Common myeloid progenitor, CD34-positive (primary cell): ENCODE data around the gene ITGAV.
A peak's percentile ranks its signal among the peaks of the same experiment; 100 is the strongest.

ENCODE experiments used
- CTCF ChIA-PET: fragments of 350-600 bp; sonication (Branson Sonifier 250); formaldehyde crosslinking; loops from one replicate; lab custom pipeline; 2021; ENCODE audit warnings: antibody characterized with exemption; lab: Charles Lee
- POLR2A ChIA-PET: fragments of 350-600 bp; sonication (Branson Sonifier 250); formaldehyde crosslinking; loops from one replicate; lab custom pipeline; 2021; ENCODE audit warnings: antibody characterized with exemption; lab: Charles Lee
- DNase-seq, 3 donors: peaks; one replicate each; pipeline versions ENCODE4 v3.0.0 to v3.0.0-alpha.2; 2013
- H3K27ac ChIP-seq, 2 experiments: 1 replicate in 1 of 2; 2 replicates in 1 of 2; pipeline ENCODE4 v1.7.0; 2013; ENCODE audit warnings: inconsistent platforms in 2 of 2, low read length in 2 of 2, mild to moderate bottlenecking in 2 of 2, low read depth in 1 of 2, moderate library complexity in 1 of 2; ENCODE audit not compliant: severe bottlenecking in 2 of 2, insufficient read depth in 1 of 2, poor library complexity in 1 of 2
- H3K27me3 ChIP-seq, 5 experiments: replicated peaks in 2 of 5; 1 replicate in 3 of 5; 2 replicates in 2 of 5; pipeline versions ENCODE4 v1.6.1 to v1.7.0; 2013; ENCODE audit warnings: low read length in 4 of 5, mild to moderate bottlenecking in 2 of 5, moderate library complexity in 2 of 5, inconsistent platforms in 1 of 5; ENCODE audit not compliant: insufficient read depth in 5 of 5, control insufficient read depth in 4 of 5
- H3K36me3 ChIP-seq, 4 experiments: 1 replicate in 2 of 4; 2 replicates in 2 of 4; pipeline versions ENCODE4 v1.6.1 to v1.7.0; 2013; ENCODE audit warnings: low read length in 3 of 4, control low read depth in 1 of 4, mild to moderate bottlenecking in 1 of 4; ENCODE audit not compliant: control insufficient read depth in 4 of 4, insufficient read depth in 4 of 4
- H3K4me1 ChIP-seq, 4 experiments: 1 replicate in 3 of 4; 2 replicates in 1 of 4; pipeline versions ENCODE4 v1.6.1 to v1.7.1; 2013; ENCODE audit warnings: low read length in 3 of 4, mild to moderate bottlenecking in 3 of 4, control low read depth in 1 of 4, inconsistent platforms in 1 of 4, moderate library complexity in 1 of 4; ENCODE audit not compliant: control insufficient read depth in 4 of 4, insufficient read depth in 4 of 4; ENCODE audit errors: control extremely low read depth in 1 of 4
- H3K4me3 ChIP-seq, 7 experiments: 1 replicate in 4 of 7; 2 replicates in 3 of 7; pipeline versions ENCODE4 v1.5.1 to v1.7.0; 2013; ENCODE audit warnings: mild to moderate bottlenecking in 7 of 7, low read length in 6 of 7, moderate library complexity in 6 of 7, inconsistent platforms in 2 of 7, low read depth in 2 of 7, control low read depth in 1 of 7; ENCODE audit not compliant: insufficient read depth in 4 of 7, control insufficient read depth in 1 of 7; ENCODE audit errors: extremely low read depth in 1 of 7
- H3K9me3 ChIP-seq, 5 experiments: 1 replicate in 4 of 5; 2 replicates in 1 of 5; pipeline versions ENCODE4 v1.6.1 to v1.7.1; 2013; ENCODE audit warnings: low read length in 4 of 5, mild to moderate bottlenecking in 2 of 5, inconsistent platforms in 1 of 5, low read depth in 1 of 5, moderate library complexity in 1 of 5; ENCODE audit not compliant: control insufficient read depth in 4 of 5, insufficient read depth in 2 of 5; ENCODE audit errors: control extremely low read depth in 1 of 5
- WGBS: methylation state at CpG from one replicate; pipeline ENCODE4 v1.1.5; 2013; ENCODE audit not compliant: insufficient coverage; 5-methylcytosine and 5-hydroxymethylcytosine counted together

Gene ITGAV

DNA sequence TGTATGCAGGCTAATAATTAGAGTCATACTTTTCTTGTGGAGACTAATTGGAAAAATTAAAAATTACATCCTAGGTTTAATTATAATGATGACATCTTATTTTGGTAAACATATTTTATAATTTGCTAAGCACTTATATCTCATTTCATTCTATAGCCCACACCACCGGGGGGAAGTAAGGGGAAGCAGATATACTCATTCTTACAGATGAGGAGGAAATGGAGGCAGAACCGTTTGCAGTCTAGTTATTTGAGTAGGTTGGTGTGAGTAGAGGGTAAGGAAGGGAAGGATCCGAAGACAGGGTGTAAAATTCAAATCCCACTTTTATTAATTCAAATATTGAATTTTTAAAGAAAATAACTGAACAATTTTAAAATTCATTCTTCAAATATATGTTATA, 3.7 kb downstream of the ITGAV start:
- WGBS, result 0% methylated on average over 1 of the region's 3 CpGs
- ChIA-PET CTCF (interaction anchor here (1.0 kb wide), 1 partner anchor 85 kb away, joined by 3 read pairs; no protein-coding TSS in a partner anchor), POLR2A (no interaction called here)
- H3K27me3 ChIP-seq, result no peaks in the 10 kb centered on the region
- H3K27ac ChIP-seq, result no peak overlapping the region
- no peaks in the 10 kb centered on the region for H3K9me3 ChIP-seq
- peaks cover 7 to 20% (median 15%) of the 10 kb centered on the region in 4 experiments for H3K4me1 ChIP-seq
- DNase-seq, result peak in 2 of 3 donors; percentile 36 to 52
- H3K4me3 ChIP-seq, result no peak overlapping the region
- no peaks in the 10 kb centered on the region for H3K36me3 ChIP-seq

DNA sequence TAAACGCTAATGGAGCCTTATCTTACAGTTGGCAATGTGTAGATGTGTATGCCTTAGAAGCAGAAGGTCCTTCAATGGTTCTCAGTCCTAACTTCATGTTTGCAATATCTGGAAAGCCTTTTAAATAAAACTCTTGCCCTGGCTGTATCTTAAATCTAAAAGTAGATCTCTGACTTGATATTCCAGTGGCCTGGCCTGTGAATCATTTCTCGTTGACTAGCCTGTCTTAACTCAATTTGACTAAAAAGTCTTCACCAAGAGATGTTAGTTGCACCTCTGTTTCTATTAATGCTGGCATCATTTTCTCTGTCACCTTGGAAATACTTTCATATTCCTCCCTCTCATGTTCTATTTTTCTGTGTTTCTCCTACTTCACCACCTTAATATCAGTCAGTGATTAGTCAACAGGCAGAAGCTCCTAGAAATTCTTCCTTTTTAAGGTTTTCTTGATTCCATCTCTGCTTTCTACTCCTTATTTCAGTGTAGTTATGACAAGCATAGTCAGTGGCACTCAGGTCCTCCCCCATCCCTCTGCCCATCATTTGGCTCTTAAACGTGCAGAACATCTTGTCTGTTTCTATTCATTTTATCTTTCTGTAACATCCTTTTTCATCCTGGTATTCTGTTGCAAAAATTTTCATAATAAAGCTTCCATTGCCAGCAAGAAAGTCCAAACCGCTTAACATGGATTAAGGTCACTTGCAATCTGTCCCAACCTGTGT, 4.3 kb downstream of the ITGAV start:
- WGBS, result 81% methylated on average over 2 of the region's 4 CpGs
- H3K4me3 ChIP-seq, result no peak overlapping the region
- ChIA-PET CTCF (interaction anchor here (1.3 to 1.5 kb wide), 2 partner anchors 11 to 90 kb away, joined by 3 read pairs; no protein-coding TSS in a partner anchor), POLR2A (no interaction called here)
- H3K4me1 ChIP-seq, result peaks cover 3 to 17% (median 10%) of the 10 kb centered on the region in 4 experiments
- H3K27ac ChIP-seq, result no peak overlapping the region
- DNase-seq, result no peak
- H3K27me3 ChIP-seq, result no peaks in the 10 kb centered on the region
- no peaks in the 10 kb centered on the region for H3K9me3 ChIP-seq
- H3K36me3 ChIP-seq, result no peaks in the 10 kb centered on the region

DNA sequence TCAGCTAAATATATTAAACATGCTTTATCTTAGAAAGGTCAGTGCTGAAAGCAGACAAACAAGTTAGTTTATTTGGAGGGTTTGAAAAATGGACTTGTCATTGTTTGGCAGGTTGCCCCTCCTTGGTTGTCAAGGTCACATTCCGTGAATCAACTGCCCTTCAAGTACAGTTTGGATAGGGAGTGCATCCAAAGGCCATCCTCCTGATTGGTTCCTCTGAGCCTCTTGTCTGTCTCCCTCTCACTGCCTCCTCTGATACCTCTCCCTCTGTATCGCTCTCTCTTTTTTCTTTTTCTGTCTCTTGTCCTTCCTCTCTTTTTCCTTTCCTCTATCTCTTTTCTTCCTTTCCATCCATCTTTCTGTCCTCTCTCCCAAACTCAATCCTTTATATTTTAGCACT, 5.4 kb downstream of the ITGAV start:
- CTCF ChIA-PET, result interaction anchor here (1.3 to 1.5 kb wide), 2 partner anchors 10 to 91 kb away, joined by 3 read pairs; no protein-coding TSS in a partner anchor
- 100% methylated on average over 2 of the region's 2 CpGs for WGBS
- POLR2A ChIA-PET, result no interaction called here

DNA sequence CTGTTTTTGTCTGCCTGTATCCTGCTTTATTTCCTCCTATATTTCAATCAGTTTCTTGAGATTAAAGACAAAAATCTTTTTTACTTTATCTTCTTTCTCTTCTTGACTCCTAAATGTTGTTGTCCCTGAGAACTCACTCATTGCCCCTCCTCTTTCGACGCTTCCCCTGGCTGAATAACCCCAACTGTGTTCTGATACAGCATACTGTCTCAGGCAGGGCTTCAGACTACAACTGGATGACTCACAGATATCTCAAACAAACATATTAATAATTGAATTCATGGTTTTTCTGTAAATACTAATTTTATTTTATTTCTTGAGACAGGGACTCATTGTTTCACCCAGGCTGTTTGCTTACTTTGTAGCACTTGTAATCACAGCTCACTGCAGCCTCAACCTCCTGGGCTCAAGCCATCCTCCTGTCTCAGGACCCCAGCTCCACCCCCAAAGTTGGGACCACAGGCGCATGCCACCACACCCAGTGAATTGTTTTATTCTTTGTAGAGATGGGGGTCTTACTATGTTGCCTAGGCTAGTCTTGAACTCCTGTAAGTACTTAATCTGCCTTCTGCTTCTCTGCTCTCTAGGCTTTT, 9.4 kb downstream of the ITGAV start:
- Histone ChIP-seq H3K36me3 (peaks cover 0 to 7% (median 2%) of the 10 kb centered on the region in 4 experiments), H3K4me1 (no peaks in the 10 kb centered on the region), H3K4me3 (no peak overlapping the region), H3K9me3 (no peaks in the 10 kb centered on the region), H3K27ac (no peak overlapping the region), H3K27me3 (no peaks in the 10 kb centered on the region)
- WGBS, result no CpG with 5 or more reads among the region's 3 CpGs
- ChIA-PET CTCF (no interaction called here), POLR2A (no interaction called here)
- no peak for DNase-seq

More for the DNA sequence above, 5.4 kb downstream of the ITGAV start:
- DNase-seq, result no peak
- peaks cover 0 to 13% (median 7%) of the 10 kb centered on the region in 4 experiments for H3K4me1 ChIP-seq
- H3K9me3 ChIP-seq, result no peaks in the 10 kb centered on the region
- H3K4me3 ChIP-seq, result no peak overlapping the region
- no peak overlapping the region for H3K27ac ChIP-seq
- H3K27me3 ChIP-seq, result no peaks in the 10 kb centered on the region
- no peaks in the 10 kb centered on the region for H3K36me3 ChIP-seq

DNA sequence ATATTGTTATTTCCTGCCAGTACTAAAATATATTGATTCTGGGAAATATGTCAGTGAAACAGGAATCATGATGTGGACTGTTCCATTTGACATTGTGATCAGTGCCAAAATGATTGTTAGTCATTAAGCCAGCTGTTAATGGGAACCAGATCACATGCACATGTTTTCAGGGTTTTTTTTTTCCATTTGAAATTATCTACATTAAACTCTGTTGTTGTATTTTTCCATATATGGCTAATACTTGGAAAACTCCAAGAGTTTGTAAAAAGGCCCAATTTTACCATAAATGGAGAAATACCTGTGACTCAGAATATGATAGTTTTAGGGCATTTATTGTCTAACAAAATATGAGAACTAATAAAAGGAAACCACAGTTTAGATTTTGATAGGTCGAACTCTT, 13.4 kb downstream of the ITGAV start:
- Histone ChIP-seq H3K27ac (no peak overlapping the region), H3K4me3 (no peak overlapping the region), H3K4me1 (no peaks in the 10 kb centered on the region), H3K36me3 (peaks cover 2 to 20% (median 13%) of the 10 kb centered on the region in 4 experiments), H3K27me3 (no peaks in the 10 kb centered on the region), H3K9me3 (no peaks in the 10 kb centered on the region)
- no CpG with 5 or more reads among the region's 1 CpG for WGBS
- DNase-seq, result no peak
- ChIA-PET CTCF (no interaction called here), POLR2A (no interaction called here)

DNA sequence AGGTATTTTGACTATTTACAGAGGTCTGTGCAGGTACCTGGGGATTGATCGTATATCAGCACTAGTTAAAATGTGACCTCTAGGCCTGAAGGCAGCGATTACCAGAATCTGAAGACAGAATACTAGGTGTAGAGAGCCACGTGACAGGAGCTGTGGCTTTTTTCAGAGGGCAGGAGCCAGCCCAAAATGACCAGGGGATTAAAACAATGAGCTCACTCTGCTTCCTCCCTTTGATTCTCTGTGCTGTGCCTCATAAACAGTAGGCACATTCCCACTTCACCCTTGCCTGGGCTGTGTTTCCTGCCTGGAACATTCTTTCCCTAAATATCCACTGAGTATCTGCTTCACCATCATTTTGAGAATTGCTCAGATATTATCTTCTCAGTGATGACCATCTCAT, 15.2 kb downstream of the ITGAV start:
- Histone ChIP-seq H3K36me3 (peaks cover 2 to 20% (median 13%) of the 10 kb centered on the region in 4 experiments), H3K9me3 (no peaks in the 10 kb centered on the region), H3K4me1 (no peaks in the 10 kb centered on the region), H3K27ac (no peak overlapping the region), H3K27me3 (no peaks in the 10 kb centered on the region), H3K4me3 (no peak overlapping the region)
- POLR2A ChIA-PET, result no interaction called here
- DNase-seq, result no peak
- CTCF ChIA-PET, result interaction anchor here (1.0 kb wide), 1 partner anchor 10 kb away, joined by 3 read pairs; no protein-coding TSS in a partner anchor
- 94% methylated on average over 3 of the region's 3 CpGs for WGBS
